ENCODE measurements around the gene C1orf74.

C1orf74 gene

DNA sequence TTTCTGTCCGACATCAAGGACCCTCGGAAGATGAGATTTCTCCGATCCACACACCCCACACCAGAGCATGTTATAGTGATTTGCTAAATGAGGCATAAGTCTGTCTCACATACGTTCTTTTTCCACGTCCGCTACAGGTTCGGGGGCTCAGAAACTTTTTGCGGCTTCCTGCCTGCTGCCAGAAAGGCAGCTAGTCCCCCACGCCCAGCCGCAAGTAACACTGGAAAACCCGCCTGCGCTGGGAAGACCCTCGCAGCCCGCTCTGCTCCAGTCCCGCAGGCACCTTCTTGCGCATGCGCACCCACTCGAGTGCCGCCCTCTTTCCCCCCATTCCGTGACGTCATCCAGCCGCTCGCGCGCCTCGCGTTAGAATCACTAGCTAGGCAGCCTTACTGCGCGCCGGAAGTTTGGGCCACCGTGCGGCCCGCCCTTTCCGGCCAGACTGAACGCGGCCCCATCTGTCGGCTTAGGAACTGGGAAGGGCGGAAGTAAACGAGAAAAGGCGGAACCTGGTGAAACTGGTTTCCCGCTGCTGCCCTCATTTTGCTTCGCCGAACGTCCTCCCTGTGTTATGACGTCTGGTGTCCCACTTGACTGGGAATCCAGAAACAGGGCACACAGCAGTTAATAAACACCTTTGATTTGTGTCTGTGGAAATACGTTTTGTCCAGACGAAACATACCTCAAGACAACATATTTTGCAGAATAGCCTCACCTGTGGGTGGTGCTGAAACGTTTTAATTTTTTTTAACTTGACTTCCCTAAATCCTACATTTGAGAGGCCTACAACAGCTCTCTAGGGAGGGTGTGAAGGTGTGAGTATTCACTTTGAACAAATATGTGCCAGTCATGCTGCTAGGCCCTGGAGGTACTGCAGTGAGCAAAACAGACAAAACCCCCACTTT, at the start of gene C1orf74:
C1orf74 (minus strand) TSS at position 295 of the 905 bp plus-strand sequence. CDS start 925 bp downstream, outside the sequence.
- DNase-seq (ENCODE audit: low read depth): peak; percentile 99

DNA sequence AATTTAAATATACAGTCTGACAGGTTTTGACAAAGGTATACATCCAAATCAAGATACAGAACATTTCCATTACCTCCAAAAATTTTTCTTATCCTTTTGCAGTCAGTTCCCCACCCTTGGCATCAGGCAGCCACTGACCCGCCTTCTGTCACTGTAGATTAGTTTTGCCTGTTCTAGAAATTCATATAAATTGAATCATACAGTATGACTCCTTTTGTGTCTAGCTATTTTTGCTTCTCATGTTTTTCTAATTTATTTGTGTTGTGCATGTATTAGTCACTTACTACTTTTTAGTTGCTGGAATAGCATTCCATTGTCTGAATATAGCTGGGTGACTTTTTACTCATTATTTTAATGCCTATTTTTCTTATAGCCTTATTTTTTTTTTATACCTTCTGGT, 47.3 kb upstream of the C1orf74 start:
- no peak for DNase-seq (ENCODE audit: low read depth)

DNA sequence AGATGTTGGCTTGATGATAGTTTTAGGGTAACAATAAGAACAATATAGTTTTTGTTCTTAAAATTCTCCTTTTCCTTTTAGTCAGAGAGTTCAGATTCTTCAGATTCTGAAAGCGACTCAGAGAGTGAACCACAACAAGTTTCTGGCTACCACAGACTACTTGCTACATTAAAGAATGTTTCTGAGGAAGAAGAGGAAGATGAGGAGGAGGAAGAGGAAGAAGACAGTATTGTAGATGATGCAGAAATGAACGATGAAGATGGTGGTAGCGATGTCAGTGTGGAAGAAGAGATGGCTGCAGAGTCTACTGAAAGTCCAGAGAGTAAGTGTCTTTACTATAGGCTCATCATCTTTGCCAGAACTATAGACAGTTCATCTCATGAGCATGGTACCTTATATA, 46.4 kb upstream of the C1orf74 start:
- no peak for DNase-seq (ENCODE audit: low read depth)

DNA sequence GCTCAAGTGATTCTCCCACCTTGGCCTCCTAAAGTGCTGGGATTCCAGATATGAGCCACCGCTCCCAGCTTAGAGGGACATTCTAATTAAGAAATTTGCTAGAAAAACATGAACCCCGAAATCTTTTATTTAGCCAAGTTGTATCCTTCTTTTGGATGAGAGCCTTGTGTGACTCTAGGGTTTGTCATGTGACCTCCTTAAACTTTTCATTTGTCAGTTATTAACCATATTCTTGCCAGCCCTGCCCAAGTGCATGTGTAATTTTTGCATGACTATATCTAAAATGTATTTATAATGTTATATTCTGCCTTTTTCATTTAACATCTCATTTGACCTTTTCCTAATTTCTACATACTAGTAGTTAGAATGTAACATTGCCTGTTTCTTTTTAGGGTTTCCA, 45.4 kb upstream of the C1orf74 start:
- no peak for DNase-seq (ENCODE audit: low read depth)

DNA sequence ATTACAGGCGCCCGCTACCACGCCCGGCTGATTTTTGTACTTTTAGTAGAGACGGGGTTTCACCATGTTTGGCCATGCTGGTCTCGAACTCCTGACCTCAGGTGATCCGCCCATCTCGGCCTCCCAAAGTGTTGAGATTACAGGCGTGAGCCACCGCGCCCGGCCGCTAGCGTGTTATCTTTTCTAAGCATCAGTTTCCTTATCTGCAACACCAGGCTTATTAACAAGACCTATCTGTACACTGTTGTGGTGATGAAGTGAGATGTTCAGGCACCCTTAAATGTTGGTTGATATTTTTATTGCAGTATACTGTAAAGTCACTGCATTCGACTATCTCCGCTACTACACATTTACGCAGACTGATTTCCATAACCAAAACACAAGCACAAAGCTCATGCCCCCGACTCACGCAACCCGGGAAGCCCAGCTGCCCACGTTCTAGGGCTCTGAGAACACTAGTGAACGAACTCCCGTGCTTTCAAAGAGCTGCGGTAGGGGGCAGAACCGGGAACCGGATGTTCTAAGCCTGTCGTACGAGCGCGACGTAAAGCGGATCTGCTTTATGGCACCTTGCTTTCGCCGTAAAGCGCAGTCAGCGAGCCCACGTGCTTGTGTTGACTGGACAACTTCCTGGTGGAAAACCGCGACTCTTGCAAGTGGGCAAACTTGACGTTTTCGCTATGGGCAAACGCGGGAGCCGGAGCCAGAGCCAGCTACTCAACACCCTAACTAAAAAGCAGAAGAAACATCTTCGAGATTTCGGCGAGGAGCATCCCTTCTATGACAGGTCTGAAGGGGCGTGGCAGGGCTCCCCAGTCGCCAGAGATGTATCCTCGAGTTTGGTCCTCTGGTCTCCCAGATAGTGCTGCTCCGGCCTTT, 43.3 kb upstream of the C1orf74 start, which contains the start of gene UTP25:
UTP25 (plus strand) TSS at position 589 of the 879 bp plus-strand sequence; CDS start at position 681, 92 bp downstream.
- DNase-seq (ENCODE audit: low read depth): peak; percentile 89

DNA sequence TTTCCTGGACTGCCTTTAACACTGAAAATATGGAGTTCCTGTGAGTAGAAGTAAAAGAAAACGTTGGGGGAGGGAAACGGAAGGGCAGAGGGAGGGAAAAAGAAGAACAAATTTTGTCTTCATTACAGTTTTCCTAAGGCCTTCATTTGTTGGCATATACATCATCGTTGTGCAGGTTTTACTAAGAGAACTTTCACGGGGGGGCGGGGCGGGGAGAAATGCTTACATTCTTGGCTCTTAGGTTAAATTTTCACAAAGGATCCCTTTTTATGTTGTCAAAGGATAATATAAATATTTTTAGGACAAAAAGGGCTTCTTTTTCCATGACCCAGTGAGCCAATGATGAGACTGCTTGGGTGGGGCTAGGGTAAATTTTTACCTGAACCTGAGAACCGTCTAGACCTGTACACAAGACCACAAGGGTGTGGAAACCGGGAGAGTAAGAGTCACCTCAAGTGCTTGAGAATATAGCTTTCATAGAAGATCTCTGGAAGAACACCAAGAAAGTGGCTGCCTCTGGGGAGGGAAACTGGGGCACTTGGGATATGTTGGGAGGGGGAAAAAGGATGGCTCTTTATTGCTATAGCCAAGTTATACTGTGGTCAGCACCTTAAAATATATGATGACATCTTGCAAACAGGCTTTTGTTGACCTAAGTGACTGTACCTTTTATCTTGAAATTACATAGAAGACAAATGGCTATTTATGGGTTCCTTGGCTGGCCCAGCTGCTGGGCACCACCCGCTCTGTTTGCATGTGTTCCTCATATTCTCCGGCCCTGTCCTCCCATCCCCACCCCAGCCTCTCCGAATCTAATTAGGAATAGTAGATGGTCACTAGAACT, 41.5 kb upstream of the C1orf74 start:
- no peak for DNase-seq (ENCODE audit: low read depth)

DNA sequence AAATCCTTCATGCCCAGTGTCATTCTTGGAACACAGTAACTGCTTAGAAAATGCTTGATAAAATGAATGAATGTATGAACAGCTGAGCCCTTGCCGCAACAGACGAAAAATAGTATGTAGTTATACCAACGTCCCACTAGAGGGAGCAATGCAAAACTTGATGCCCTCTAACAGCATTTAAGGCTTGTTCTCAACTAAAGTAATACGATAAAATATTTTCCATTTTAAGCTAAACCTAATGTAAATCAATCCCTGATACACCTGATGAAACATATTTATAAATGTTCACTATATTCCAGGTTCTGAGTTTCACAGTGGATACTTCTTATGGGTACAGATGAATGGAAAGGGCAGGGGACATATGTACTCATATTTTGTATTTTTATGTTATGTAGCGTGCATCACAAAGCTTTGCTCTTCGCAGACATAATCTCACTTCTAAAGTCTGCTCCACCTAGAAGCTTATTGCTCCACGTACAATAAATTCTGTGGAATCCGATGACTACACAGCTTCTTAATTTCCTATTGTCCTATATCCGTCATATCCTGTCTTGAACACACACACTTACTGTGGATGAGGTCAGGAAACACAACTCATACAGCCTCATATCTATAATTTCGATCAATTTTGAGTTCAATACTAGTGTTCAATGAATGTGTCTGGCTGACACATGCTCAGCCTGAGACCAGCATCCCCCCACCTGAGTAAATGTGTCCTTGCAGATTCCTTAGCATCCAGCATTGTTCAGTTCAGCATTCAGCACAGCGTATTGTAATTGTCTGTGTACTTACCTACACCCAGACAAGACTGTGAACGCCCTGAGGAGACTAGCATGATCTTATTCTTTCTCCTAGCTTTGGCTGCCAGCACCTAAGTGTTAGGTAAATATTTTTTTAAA, 39.0 kb upstream of the C1orf74 start:
- no peak for DNase-seq (ENCODE audit: low read depth)

DNA sequence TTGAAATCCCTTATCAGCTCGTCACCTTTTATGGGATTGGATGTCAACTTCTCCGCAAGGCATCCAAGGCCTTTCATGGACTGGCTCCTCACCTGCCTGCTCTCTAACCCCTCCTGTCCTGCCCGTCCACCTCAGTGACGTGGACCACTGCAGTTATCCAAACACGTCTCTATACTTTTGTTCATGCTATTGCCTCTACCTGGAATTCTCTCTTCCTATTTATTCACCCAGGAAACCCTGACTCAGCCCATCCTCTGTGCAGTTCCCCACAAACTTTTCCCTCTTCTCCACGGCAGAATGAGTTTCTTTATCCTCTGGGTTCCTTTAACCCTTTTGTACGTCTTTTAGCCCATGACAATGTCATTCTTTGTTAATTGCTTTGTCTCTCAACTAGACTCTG, 38.3 kb upstream of the C1orf74 start:
- DNase-seq (ENCODE audit: low read depth): no peak

DNA sequence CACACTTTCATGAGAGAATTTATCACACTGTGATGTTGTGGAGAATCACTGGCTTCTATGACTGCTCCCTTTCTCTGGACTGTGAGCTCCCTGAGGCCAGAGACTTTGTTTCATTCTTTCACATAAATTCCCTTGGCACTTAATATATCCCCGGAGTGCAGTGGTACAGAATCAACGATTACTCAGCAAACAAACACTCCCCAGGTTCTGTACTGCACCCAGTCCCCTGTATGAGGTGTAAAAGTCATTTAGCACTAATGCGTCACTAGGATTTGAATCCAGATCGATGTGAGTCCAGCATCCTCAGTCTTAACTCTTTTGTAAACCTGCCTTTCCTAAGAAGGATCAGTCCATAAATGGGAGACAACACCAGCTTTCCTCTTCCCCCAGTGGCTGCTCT, 36.6 kb upstream of the C1orf74 start:
- DNase-seq (ENCODE audit: low read depth): no peak

DNA sequence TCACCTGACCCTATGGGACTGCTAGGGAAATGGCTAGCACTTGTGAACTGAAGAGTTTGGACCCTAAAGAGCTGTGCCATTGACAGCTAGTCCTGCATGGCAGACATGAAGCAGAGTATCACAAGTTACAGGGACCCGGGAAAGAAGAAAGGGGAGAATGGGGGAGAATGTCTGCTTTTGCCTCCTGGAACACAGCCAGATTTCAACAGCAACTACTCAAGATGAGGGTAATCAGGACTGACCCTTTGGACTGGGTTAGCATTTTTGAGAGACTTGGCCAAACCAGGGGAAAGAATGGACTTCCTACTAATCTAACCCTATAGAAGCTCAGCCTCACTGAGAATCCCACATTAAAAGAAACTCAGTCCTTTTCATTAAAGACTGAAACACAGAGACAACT, 34.7 kb upstream of the C1orf74 start:
- no peak for DNase-seq (ENCODE audit: low read depth)

DNA sequence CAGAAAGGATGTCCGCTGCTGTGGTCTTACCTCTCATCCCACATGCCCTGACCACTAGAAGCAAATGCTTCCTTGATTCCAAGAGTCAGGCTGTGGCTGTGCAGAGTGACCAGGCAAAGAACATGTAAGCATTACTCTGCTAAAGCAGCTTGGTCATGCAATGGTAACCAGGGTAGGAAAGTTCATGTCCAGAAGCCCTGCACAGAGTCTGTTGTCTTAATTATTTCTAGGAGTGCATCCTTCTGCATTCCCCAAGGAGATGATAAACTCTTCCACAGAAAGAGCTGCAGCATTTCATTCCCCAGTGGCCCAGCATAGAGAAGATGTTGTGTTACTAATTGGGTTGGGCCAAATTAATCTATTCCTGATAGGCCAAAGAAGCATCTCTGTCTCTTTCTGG, 33.3 kb upstream of the C1orf74 start:
- no peak for DNase-seq (ENCODE audit: low read depth)

DNA sequence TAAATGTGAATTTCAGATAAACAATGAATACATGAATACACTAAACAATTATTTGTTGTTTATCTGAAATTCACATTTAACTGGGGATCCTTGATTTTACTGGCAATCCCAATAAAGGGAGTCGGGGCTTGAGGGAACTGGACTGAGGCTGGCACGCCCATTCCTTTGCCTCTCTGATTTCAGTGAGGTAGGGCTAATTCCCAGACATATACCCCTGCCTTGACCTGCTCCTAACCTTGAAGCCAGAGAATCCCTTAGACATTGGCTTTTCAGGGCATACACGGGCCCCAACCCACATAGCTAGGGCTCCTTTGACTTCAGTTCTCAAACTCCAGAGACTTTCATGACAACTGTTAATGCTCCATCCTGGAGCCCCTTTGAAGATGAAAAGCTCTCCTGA, 32.6 kb upstream of the C1orf74 start:
- DNase-seq (ENCODE audit: low read depth): no peak

DNA sequence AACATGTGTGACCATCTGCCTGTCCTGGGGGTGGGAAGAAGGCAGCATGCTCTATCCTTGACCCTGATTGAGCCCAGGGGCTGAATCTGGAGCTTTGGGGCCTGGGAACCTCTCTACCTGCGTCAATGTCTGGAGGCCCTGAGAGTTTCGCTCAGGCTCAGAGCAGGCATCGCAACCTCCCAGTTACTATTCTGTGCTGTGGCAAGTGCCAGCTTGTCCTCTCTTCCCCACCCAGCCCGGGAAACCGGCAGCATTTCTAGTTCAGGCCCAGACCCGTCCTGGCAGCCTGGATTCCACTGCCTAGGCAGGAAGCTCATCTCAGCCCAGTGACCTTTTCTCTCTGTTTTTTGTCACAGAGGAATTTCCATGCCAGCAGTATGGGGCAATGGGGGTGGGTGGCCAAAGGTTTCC, 31.6 kb upstream of the C1orf74 start:
- no peak for DNase-seq (ENCODE audit: low read depth)

DNA sequence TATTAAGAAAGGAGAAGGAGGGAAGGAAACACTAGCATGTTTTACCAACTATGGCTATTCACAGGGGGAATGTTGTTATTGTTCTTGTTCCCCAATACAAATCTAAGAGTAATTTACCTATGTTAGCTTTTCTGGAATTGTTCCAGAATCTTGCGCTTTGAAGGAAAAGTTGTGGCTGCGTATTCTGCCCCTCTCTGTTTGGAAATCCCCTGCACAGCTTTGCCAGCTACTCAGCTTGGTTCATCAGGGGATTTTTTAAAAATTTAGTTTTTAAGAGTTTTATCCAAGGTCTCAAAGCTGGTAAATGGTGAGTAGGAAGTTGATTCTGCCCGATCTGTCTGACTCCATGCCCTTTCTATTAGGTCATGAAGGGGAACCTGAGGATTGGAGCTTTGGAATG, 31.1 kb upstream of the C1orf74 start:
- no peak for DNase-seq (ENCODE audit: low read depth)

DNA sequence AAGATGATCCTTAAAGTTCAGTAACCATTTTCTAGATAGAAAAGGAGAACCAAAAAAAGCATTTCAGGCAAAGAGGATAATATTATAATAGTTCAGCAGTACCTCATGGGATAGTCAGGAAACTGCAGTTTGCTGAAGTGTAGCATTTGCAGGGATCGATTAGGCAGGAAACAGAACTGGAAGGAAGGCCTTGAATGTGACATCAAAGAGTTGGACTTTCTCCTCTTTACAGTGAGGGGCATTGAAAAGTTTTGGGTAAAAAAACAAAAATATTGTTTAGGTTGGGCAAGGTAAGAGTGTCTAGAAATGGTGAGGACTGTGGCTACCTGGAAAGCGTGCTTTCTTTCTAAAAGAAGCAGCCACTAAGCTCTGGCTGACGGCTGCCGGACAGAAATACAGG, 29.5 kb upstream of the C1orf74 start:
- DNase-seq (ENCODE audit: low read depth): no peak

DNA sequence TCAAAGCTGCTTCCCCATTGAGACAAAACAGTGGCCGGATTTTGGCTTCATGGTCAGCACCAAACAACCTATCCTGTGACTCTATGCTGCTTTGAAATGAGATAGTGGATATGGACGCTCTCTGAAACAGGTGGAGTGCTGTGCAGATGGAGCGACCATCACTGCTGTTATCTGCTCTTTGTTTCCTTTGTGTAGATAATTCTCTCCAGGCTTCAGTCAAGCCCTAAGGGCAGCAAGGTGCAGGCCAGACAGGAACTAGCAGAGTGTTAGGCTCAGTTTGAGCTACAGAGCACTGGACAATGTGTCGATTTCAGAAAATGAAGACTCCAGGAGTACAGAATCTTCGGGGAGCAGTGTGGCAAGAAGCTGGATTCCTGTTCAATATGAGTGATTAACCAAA, 26.4 kb upstream of the C1orf74 start:
- DNase-seq (ENCODE audit: low read depth): no peak

DNA sequence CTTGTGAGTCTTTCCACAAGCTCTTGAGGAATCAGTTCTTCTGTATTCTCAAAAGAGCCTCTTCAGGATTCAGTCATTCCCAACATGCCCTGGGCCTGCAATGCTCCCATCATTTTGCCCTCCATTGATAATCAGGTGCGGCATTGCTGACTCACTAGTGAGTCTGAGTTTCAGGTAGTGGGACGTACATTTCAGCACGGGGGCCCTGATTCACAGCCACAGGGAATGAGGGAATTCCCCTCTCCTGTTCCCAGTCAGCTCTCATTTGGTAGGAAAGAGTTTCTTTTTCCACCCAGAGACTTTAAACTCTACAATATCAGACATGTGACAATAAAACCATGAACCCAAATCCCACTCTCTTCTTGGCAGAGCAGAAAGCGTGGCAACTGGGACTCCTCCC, 25.3 kb upstream of the C1orf74 start:
- no peak for DNase-seq (ENCODE audit: low read depth)

DNA sequence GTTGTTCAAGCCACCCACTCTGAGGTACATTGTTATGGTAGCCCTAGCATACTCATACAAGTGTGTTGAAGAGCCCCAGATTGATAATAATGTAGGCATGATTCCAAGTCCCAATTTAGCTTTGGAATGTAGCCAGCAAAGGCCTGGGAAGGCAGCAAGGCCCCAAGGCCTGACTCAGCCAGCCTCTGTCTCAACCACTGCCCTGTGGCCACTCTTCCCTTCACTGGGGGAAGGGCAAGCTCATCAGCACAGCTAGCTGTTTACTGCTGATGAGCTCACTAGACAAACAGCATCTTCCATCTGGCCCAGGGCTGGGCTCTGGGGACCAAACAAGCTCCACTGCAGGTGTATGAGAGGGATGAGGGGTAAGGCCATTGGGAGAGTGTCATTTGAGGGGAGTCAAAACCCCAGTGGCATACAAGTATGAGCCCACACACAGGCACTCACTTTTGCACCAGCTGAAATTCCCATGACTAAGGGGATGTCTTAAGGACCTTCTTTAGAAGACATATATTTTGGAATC, 23.8 kb upstream of the C1orf74 start:
- DNase-seq (ENCODE audit: low read depth): no peak

DNA sequence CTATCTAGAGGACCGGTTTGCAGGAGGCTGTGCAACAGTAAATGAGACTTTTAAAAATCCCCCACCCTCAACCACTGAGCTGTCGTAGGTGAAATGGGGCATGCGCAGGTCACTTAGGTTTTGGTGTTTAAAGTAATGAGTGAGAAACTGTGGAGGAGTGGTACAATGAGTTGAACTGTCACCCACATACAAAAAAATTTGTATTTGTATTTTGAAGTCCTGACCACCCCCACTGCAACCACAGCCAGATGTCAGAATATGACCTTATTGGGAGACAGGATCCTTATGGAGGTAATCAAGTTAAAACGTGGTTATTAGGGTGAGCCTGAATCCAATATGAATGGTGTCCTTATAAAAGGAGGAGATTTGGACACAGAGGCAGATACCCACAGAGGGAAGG, 23.1 kb upstream of the C1orf74 start:
- DNase-seq (ENCODE audit: low read depth): no peak

DNA sequence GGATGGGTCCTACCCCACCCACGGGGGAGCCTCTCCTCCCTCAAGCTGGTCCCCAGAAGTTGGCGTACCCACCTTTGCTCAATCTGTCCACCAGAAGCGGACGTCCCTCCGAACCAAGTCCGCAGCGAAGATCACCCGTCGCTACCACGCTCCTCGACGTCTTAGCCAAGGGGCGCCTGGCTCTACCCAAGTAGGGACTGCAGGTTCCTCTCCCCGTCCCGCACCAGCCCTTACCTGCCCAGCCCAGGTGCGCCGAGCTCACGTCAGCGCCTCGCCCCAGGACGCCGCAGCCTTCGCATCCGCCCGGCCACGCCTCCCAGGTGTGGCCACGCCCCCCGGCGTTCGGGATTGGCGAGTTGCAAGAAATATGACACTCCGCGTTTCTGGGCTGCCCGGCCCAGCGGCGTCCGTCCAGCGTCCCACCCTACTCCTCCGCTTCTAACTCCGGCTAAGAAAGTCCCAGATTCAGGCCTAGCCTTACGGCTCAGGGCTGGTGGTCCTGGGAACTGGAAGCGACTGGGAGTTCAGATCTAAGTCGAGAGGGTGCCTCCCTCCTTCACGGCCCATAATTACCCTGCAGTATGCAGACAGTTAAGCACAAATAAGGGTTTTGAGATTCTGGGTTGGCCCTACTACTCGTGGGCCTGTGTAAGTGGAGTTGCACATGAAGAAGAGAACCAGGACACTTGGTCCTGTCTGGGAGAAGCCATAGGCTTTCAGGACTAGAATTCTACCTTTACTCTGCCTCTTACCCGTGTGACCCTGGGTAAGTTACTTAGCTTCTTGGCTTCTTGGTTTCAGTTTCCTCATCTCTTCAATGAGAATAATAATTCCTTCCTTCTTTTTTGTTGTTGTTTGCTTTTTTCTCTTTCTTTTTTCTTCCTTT, 21.8 kb upstream of the C1orf74 start, which contains the start of gene IRF6:
IRF6 (minus strand) TSS at position 268 of the 886 bp plus-strand sequence. CDS start 4,729 bp downstream, outside the sequence.
- peak; percentile 59 for DNase-seq (ENCODE audit: low read depth)
